Smooth muscle cell (in vitro differentiated cells): ENCODE results near the gene CRYGD. TPM values are rescaled to one million over a fixed set of nuclear protein-coding genes. Genes with fewer than 3 reads are reported as not detected.

Experiments
- DNase-seq: peaks from one replicate; lab custom pipeline; 2025; ENCODE audit not compliant: unreplicated experiment; lab: John Stamatoyannopoulos, UW
- H2AFZ ChIP-seq: fragments of 200-600 bp; sonication (generic); 2 replicates; pipeline ENCODE4 v1.6.0; 2016; ENCODE audit warnings: antibody characterized with exemption, low read depth, mild to moderate bottlenecking
- H3F3A ChIP-seq: fragments of 200-600 bp; sonication (generic); 2 replicates; pipeline ENCODE4 v1.6.0; 2017; ENCODE audit warnings: antibody characterized with exemption, low read depth
- H3K27ac ChIP-seq: fragments of 200-600 bp; sonication (generic); 2 replicates; pipeline ENCODE4 v1.5.1; 2016; ENCODE audit warnings: low read depth, mild to moderate bottlenecking
- H3K27me3 ChIP-seq: fragments of 200-600 bp; sonication (generic); 2 replicates; pipeline ENCODE4 v1.6.1; 2016; ENCODE audit warnings: low read depth, mild to moderate bottlenecking
- H3K36me3 ChIP-seq: fragments of 200-600 bp; sonication (generic); 2 replicates; pipeline ENCODE4 v1.5.1; 2016; ENCODE audit warnings: low read depth
- H3K4me1 ChIP-seq: fragments of 200-600 bp; sonication (generic); 2 replicates; pipeline ENCODE4 v1.5.1; 2016; ENCODE audit warnings: low read depth
- H3K4me2 ChIP-seq: fragments of 200-600 bp; sonication (generic); 2 replicates; pipeline ENCODE4 v1.6.0; 2016; ENCODE audit warnings: mild to moderate bottlenecking
- H3K4me3 ChIP-seq: fragments of 200-600 bp; sonication (generic); 2 replicates; pipeline ENCODE4 v1.5.1; 2016; ENCODE audit warnings: mild to moderate bottlenecking
- H3K79me2 ChIP-seq: fragments of 200-600 bp; sonication (generic); 2 replicates; pipeline ENCODE4 v1.6.0; 2016; ENCODE audit warnings: low read depth, mild to moderate bottlenecking
- H3K9ac ChIP-seq: fragments of 200-600 bp; sonication (generic); 2 replicates; pipeline ENCODE4 v1.6.0; 2016; ENCODE audit warnings: low read depth
- H3K9me3 ChIP-seq: fragments of 200-600 bp; sonication (generic); replicated peaks from 2 replicates; pipeline ENCODE4 v1.5.1; 2016; ENCODE audit warnings: low read depth
- H4K20me1 ChIP-seq: fragments of 200-600 bp; sonication (generic); 2 replicates; pipeline ENCODE4 v1.6.0; 2016; ENCODE audit warnings: low read depth
- WGBS: methylation state at CpG from one replicate; pipeline ENCODE4 v1.1.7; 2016; ENCODE audit warnings: low lambda C conversion rate; 5-methylcytosine and 5-hydroxymethylcytosine counted together
- polyA plus RNA-seq: library from polyadenylated mRNA; unstranded; fragments of >200 nt; fragmentation: Nextera tagmentation; extraction: Ambion mirVana; gene quantifications from 2 replicates; pipeline ENCODE4 v1.2.1, GENCODE V29; 2016
- total RNA-seq: library from RNA; depleted of rRNA; stranded (reverse); fragments of >200 nt; gene quantifications from 2 replicates; pipeline ENCODE4 v1.2.3, GENCODE V29; 2014
- TF ChIP-seq, protein P1 (sequence below): fragments of 200-600 bp; sonication (generic); IDR thresholded peaks from 2 replicates; pipeline ENCODE4 v1.5.1; 2017; ENCODE audit warnings: borderline replicate concordance, mild to moderate bottlenecking, antibody characterized with exemption; ENCODE audit not compliant: insufficient read depth, poor library complexity, severe bottlenecking

The CRYGD gene
- total and polyA plus RNA-seq, 2 experiments from 2014 or later, result not detected

DNA sequence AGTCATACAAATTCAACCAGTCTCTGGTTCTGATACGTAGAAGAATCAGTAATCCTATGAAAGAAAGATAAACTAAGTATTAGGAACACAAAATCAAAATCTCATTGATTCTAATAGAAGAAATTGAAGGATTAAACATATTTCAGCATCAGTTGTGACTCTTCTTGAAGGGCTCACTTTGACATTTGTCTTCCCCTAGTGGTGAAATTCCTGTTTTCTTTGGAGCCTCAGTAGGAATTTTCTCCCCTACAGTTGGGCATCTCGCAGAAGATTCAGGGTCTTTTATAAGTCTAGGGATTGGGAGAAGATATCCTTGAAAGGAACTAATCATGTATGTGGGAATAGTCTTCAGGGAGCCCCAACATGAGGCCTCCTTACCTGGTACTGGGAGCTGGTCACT, 24.5 kb upstream of the CRYGD start:
- no peak for DNase-seq
- Histone ChIP-seq H3K9ac (no peak overlapping the region), H3F3A (no peaks in the 10 kb centered on the region), H3K79me2 (no peaks in the 10 kb centered on the region), H3K4me1 (no peaks in the 10 kb centered on the region), H3K9me3 (no peaks in the 10 kb centered on the region), H3K36me3 (no peaks in the 10 kb centered on the region), H3K4me2 (no peak overlapping the region), H3K27me3 (no peaks in the 10 kb centered on the region), H4K20me1 (no peaks in the 10 kb centered on the region), H3K4me3 (no peak overlapping the region), H3K27ac (no peak overlapping the region), H2AFZ (no peak overlapping the region)
- 75% methylated on average over 2 of the region's 2 CpGs for WGBS
- TF ChIP-seq, protein P1, sequence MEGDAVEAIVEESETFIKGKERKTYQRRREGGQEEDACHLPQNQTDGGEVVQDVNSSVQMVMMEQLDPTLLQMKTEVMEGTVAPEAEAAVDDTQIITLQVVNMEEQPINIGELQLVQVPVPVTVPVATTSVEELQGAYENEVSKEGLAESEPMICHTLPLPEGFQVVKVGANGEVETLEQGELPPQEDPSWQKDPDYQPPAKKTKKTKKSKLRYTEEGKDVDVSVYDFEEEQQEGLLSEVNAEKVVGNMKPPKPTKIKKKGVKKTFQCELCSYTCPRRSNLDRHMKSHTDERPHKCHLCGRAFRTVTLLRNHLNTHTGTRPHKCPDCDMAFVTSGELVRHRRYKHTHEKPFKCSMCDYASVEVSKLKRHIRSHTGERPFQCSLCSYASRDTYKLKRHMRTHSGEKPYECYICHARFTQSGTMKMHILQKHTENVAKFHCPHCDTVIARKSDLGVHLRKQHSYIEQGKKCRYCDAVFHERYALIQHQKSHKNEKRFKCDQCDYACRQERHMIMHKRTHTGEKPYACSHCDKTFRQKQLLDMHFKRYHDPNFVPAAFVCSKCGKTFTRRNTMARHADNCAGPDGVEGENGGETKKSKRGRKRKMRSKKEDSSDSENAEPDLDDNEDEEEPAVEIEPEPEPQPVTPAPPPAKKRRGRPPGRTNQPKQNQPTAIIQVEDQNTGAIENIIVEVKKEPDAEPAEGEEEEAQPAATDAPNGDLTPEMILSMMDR, result peak; percentile 6

GRCh38 chr2:208147759-208148158, 23.4 kb upstream of the CRYGD start:
- Histone ChIP-seq H3K27ac (no peak overlapping the region), H3K4me2 (no peak overlapping the region), H3K9ac (no peak overlapping the region), H3K79me2 (no peaks in the 10 kb centered on the region), H3F3A (no peaks in the 10 kb centered on the region), H3K27me3 (no peaks in the 10 kb centered on the region), H3K4me3 (no peak overlapping the region), H3K36me3 (no peaks in the 10 kb centered on the region), H3K4me1 (no peaks in the 10 kb centered on the region), H2AFZ (no peak overlapping the region), H3K9me3 (no peaks in the 10 kb centered on the region), H4K20me1 (no peaks in the 10 kb centered on the region)
- DNase-seq, result no peak
- 77% methylated on average over 3 of the region's 3 CpGs for whole genome bisulfite sequencing
- TF ChIP-seq, protein P1, result no peak

- Histone ChIP-seq H3K4me1 (no peaks in the 10 kb centered on the region), H3F3A (no peaks in the 10 kb centered on the region), H3K27me3 (no peaks in the 10 kb centered on the region), H4K20me1 (no peaks in the 10 kb centered on the region), H3K36me3 (no peaks in the 10 kb centered on the region), H3K79me2 (no peaks in the 10 kb centered on the region), H3K9ac (no peak overlapping the region), H3K9me3 (no peaks in the 10 kb centered on the region), H3K4me2 (no peak overlapping the region), H3K27ac (no peak overlapping the region), H3K4me3 (no peak overlapping the region), H2AFZ (no peak overlapping the region)
- no peak for DNase-seq
- TF ChIP-seq, protein P1, result no peak
These were observed 22.7 kb upstream of the CRYGD start for GRCh38 chr2:208147008-208147407.

DNA sequence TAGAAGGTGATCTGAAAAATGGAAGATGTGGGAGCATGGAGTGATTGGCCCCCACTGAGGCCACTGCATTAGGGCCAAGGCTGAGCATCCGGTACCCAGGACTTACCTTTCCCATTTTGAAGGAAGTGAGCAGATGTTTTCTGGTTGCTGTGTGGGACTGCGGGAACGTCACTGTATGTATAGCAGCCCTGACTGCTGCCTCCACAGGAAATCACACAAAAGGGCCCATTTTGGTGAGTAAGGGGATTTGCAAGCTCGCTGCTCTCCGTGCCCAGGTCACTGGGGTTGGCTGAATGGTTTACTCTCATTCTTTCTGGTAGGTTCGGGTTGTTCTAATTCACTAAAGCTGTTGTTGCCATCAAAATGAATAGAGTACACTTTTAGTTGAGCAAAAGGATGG, 21.7 kb upstream of the CRYGD start, which contains the start of gene CRYGB:
CRYGB (minus strand) TSS at position 153 of the 400 bp plus-strand sequence; CDS start at position 115, 38 bp downstream.
- Histone ChIP-seq H3K4me2 (no peak within 1 kb of the TSS), H3K9ac (no peak within 1 kb of the TSS), H2AFZ (no peak within 1 kb of the TSS), H3K4me1 (no peaks in the 10 kb centered on the region), H3K9me3 (no peaks in the 10 kb centered on the region), H3K4me3 (no peak within 1 kb of the TSS), H4K20me1 (no peaks in the 10 kb centered on the region), H3K27me3 (no peaks in the 10 kb centered on the region), H3F3A (no peaks in the 10 kb centered on the region), H3K79me2 (no peaks in the 10 kb centered on the region), H3K36me3 (no peaks in the 10 kb centered on the region), H3K27ac (no peak within 1 kb of the TSS)
- WGBS, result 84% methylated on average over 6 of the region's 6 CpGs
- no peak for DNase-seq
- TF ChIP-seq, protein P1, result no peak
